Esophagus (tissue), 2 donors: ENCODE results near the gene PLEKHD1. TPM values are rescaled to one million over a fixed set of nuclear protein-coding genes. Genes with fewer than 3 reads are reported as not detected.
A peak's percentile ranks its signal among the peaks of the same experiment; 100 is the strongest.

Experiments used
- H3K27ac ChIP-seq, 2 donors: one replicate each; pipeline ENCODE4 v1.5.1; 2013; ENCODE audit warnings: low read depth in 2 of 2, mild to moderate bottlenecking in 2 of 2, inconsistent platforms in 1 of 2, low read length in 1 of 2, moderate library complexity in 1 of 2
- H3K27me3 ChIP-seq, 2 donors: one replicate each; pipeline ENCODE4 v1.6.1; 2013; ENCODE audit warnings: low read length in 2 of 2, control low read depth in 1 of 2, mild to moderate bottlenecking in 1 of 2; ENCODE audit not compliant: insufficient read depth in 2 of 2, control insufficient read depth in 1 of 2
- H3K36me3 ChIP-seq, 2 donors: one replicate each; pipeline ENCODE4 v1.6.1; 2013; ENCODE audit warnings: low read length in 1 of 2; ENCODE audit not compliant: control insufficient read depth in 2 of 2, insufficient read depth in 2 of 2
- H3K4me1 ChIP-seq, 2 donors: one replicate each; pipeline ENCODE4 v1.6.1; 2013; ENCODE audit warnings: low read length in 1 of 2; ENCODE audit not compliant: control insufficient read depth in 2 of 2, insufficient read depth in 2 of 2
- H3K4me3 ChIP-seq, 2 donors: one replicate each; pipeline ENCODE4 v1.5.1; 2013; ENCODE audit warnings: low read length in 2 of 2, mild to moderate bottlenecking in 2 of 2, low read depth in 1 of 2, moderate library complexity in 1 of 2
- H3K9me3 ChIP-seq, 2 donors: one replicate each; pipeline ENCODE4 v1.6.1; 2013; ENCODE audit warnings: mild to moderate bottlenecking in 2 of 2, low read depth in 1 of 2, low read length in 1 of 2, moderate library complexity in 1 of 2; ENCODE audit not compliant: control insufficient read depth in 2 of 2, insufficient read depth in 1 of 2
- WGBS, 2 donors: extraction: QIAGEN DNeasy Blood & Tissue Kit; methylation state at CpG; one replicate each; pipeline ENCODE4 v1.1.7; 2013; 5-methylcytosine and 5-hydroxymethylcytosine counted together
- polyA plus RNA-seq, 2 donors: library from polyadenylated mRNA; stranded (reverse); fragments of 200-250 nt; gene quantifications; one replicate each; pipeline ENCODE4 v1.2.3, GENCODE V29; 2013
- donor health status: healthy with polysubstance abuse.
- donor health status: Bipolar disorder and iron deficiency.

Gene PLEKHD1
- polyA plus RNA-seq, 2 donors = 0.05 to 0.06 TPM

DNA sequence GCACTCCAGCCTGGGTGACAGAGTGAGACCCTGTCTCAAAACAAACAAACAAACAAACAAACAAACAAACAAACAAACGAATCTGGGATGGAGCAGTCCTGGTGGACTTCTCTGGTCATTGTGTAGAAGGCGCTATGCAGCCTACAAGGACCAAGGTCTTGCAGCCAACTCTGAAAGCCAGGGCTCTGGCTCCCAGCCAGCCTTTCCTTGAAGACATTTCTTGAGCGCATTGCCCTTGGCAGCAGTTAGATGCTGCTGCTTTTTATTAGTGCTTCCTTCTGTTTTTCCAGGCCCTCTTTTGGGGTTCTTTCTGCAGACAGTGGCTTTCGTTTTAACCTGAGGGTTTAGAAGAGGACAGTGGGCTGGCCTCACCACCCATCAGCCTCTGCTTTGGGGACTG is 70.0 kb downstream of the PLEKHD1 start:
- 45 to 49% methylated on average over 4 of the region's 4 CpGs for WGBS, 2 donors
- Histone ChIP-seq H3K4me3 (no peak overlapping the region), H3K4me1 (no peaks in the 10 kb centered on the region)

DNA sequence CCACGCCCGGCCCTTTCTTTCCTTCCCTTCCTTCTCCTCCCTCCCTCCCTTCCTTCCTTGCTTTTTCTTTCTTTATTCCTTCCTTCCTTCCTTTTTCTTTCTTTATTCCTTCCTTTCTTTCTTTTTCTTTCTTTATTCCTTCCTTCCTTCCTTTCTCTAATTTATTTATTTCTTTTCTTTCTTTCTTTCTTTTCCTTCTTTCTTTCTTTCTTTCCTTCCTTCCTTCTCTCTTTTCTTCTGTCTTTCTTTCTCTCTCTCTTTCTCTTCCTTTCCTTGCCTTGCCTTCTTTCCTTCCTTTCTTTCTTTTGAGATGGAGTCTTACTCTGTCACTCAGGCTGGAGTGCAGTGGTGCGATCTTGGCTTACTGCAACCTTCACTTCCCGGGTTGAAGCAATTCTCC is 74.2 kb downstream of the PLEKHD1 start:
- Histone ChIP-seq H3K27me3 (no peaks in the 10 kb centered on the region), H3K4me3 (no peak overlapping the region), H3K9me3 (no peaks in the 10 kb centered on the region), H3K36me3 (no peaks in the 10 kb centered on the region), H3K4me1 (no peaks in the 10 kb centered on the region), H3K27ac (no peak overlapping the region)
- 87% methylated on average over 4 of the region's 4 CpGs for WGBS, 2 donors

More for the DNA sequence above, 70.0 kb downstream of the PLEKHD1 start:
- no peaks in the 10 kb centered on the region for H3K27me3 ChIP-seq
- H3K27ac ChIP-seq = no peak overlapping the region
- H3K9me3 ChIP-seq = no peaks in the 10 kb centered on the region
- no peaks in the 10 kb centered on the region for H3K36me3 ChIP-seq

DNA sequence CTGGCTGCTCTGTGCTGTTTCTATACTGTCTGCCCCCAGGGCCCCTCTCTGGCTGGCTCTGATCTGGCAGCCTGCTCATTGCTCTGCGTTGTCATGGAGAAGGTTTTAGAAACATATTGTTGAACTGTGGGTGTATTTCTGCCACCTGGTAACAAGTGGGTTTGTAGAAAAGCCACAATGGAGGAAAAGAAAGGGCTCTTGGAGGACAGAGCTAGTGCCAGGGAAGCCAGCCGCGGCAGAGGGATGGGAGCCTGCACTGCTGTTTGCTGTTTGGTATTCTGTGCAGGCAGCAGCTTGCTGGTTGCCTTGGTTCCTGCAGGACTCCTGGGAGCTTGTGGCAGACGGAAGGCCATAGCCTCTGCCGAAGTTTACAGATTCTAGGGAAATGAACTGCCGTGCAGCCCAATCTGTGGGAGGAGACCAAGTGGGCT is 75.1 kb downstream of the PLEKHD1 start:
- Histone ChIP-seq H3K27me3 (no peaks in the 10 kb centered on the region), H3K4me3 (no peak overlapping the region), H3K27ac (no peak overlapping the region), H3K9me3 (no peaks in the 10 kb centered on the region), H3K36me3 (no peaks in the 10 kb centered on the region), H3K4me1 (no peaks in the 10 kb centered on the region)
- 18 to 32% methylated on average over 6 of the region's 6 CpGs for WGBS, 2 donors

DNA sequence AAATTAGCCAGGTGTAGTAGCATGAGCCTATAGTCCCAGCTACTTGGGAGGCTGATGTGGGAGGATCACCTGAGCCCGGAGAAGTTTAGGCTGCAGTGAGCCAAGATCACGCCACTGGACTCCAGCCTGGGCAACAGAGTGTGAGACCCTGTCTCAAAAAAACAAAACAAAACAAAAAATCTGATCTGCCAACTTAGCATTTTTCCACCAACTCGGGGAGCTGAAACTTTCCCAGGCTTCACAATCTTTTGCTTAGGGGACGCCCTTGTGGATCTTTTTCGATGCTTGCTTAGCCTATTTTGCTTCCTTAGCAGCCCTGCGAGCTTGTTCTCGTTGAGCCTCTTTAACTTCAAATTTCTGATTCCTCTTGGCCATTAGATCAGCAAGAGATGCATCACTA is 76.3 kb downstream of the PLEKHD1 start:
- H3K36me3 ChIP-seq = no peaks in the 10 kb centered on the region
- no peaks in the 10 kb centered on the region for H3K27me3 ChIP-seq
- no peak overlapping the region for H3K27ac ChIP-seq
- no peak overlapping the region for H3K4me3 ChIP-seq
- no peaks in the 10 kb centered on the region for H3K9me3 ChIP-seq
- 88 to 90% methylated on average over 7 of the region's 7 CpGs for WGBS, 2 donors
- no peaks in the 10 kb centered on the region for H3K4me1 ChIP-seq

DNA sequence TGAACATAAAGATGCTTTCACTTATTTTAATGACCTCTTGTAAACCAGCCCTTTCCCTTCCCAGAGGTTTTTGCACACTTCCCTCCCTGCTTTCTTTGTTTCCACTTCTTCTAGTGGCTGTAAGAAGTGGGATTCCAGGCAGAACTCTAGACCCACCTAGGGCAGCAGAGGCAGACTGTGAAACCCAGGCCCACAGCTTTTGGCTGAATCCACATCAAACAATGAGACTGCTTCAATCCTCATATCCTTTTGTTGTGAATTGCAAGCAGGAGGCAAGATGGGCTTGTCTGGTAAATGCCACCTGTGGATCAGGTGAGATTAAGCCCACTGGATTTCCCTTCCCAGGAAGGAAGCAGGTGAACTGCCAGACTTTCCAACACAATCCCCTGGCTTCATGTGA is 77.4 kb downstream of the PLEKHD1 start:
- no peaks in the 10 kb centered on the region for H3K9me3 ChIP-seq
- no peaks in the 10 kb centered on the region for H3K27me3 ChIP-seq
- no peak overlapping the region for H3K4me3 ChIP-seq
- no peak overlapping the region for H3K27ac ChIP-seq
- H3K4me1 ChIP-seq = no peaks in the 10 kb centered on the region
- H3K36me3 ChIP-seq = no peaks in the 10 kb centered on the region

DNA sequence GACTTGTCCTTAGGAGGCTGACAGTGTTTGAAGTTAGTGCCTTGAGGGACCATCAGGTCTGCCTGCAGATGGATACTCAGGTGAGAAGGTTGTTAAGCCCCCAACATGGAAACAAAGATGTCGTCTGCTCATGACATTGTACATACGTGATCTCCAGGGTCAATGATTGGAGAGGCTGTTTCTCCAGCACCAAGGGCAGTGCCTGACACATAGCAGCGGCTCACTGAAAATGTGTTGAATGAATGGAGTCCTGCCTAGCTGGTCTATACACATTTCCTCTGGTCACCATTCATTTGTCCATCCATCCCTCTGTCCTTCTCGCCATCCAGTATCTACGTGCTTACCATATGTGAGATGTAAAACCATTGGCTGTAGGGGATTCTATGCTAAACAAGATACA is 83.0 kb downstream of the PLEKHD1 start:
- no peak overlapping the region for H3K4me3 ChIP-seq
- no peak overlapping the region for H3K27ac ChIP-seq
- H3K9me3 ChIP-seq = peaks cover 0 to 3% of the 10 kb centered on the region in 2 donors
- no peaks in the 10 kb centered on the region for H3K36me3 ChIP-seq
- H3K4me1 ChIP-seq = peaks cover 5 to 12% of the 10 kb centered on the region in 2 donors
- WGBS, 2 donors = 87 to 88% methylated on average over 5 of the region's 5 CpGs
- H3K27me3 ChIP-seq = peaks cover 0 to 12% of the 10 kb centered on the region in 2 donors

GRCh38 chr14:69569859-69570258 is 85.3 kb downstream of the PLEKHD1 start:
- Histone ChIP-seq H3K27ac (no peak overlapping the region), H3K27me3 (peaks cover 0 to 25% of the 10 kb centered on the region in 2 donors), H3K4me1 (peaks cover 12 to 23% of the 10 kb centered on the region in 2 donors), H3K36me3 (no peaks in the 10 kb centered on the region), H3K9me3 (peaks cover 0 to 8% of the 10 kb centered on the region in 2 donors), H3K4me3 (no peak overlapping the region)
- 65 to 73% methylated on average over 2 of the region's 2 CpGs for WGBS, 2 donors

GRCh38 chr14:69570836-69571330 is 86.4 kb downstream of the PLEKHD1 start:
- Histone ChIP-seq H3K27ac (no peak overlapping the region), H3K4me3 (no peak overlapping the region), H3K9me3 (peaks cover 0 to 8% of the 10 kb centered on the region in 2 donors), H3K36me3 (no peaks in the 10 kb centered on the region), H3K27me3 (peaks cover 0 to 25% of the 10 kb centered on the region in 2 donors), H3K4me1 (peaks cover 12 to 23% of the 10 kb centered on the region in 2 donors)
- WGBS, 2 donors = 86 to 87% methylated on average over 7 of the region's 7 CpGs

DNA sequence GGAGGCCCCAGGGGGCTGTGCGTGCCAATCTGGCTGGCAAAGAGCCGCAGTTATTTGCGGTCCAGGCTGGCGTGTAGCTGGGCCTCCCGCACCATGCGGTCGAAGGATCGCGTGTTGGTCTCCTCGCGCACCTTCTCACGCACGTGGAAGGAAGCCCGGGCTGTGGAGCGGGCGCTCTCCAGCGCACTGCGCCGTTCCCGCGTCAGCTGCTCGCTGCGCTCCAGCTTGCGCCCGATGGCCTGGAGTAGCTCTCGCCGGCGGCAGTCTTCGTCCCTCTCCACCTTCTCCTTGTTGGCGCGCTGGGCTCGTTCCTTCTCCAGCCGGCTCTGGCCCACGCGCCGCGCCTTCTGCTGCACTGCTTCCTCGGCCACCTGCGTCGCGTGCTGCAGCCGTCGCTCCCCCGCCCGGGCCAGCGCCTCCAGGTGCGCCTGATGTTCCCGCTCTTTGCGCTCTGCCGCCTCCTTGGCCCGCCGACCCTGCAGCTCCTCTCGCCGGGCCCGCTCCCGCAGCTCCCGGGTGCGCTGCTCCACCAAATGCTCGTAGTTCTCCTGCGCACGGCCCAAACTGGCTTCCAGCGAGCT is 87.0 kb downstream of the PLEKHD1 start:
- Histone ChIP-seq H3K27ac (no peak overlapping the region), H3K9me3 (peaks cover 0 to 8% of the 10 kb centered on the region in 2 donors), H3K4me1 (peaks cover 12 to 23% of the 10 kb centered on the region in 2 donors), H3K27me3 (peaks cover 0 to 25% of the 10 kb centered on the region in 2 donors), H3K4me3 (peak overlapping the region; percentile 38 to 40), H3K36me3 (no peaks in the 10 kb centered on the region)
- WGBS, 2 donors = 16 to 31% methylated on average over 60 to 62 of the region's 62 CpGs
